IPS-15b (cell line): ENCODE results near the gene PTOV1.

ENCODE experiments used
- H3K27me3 ChIP-seq: one replicate; pipeline ENCODE4 v1.6.1; 2013; ENCODE audit warnings: low read length; ENCODE audit not compliant: control insufficient read depth, insufficient read depth
- H3K36me3 ChIP-seq: one replicate; pipeline ENCODE4 v1.6.1; 2013; ENCODE audit warnings: low read length; ENCODE audit not compliant: control insufficient read depth, insufficient read depth
- H3K4me1 ChIP-seq: one replicate; pipeline ENCODE4 v1.6.1; 2013; ENCODE audit warnings: mild to moderate bottlenecking, low read length; ENCODE audit not compliant: control insufficient read depth, insufficient read depth
- H3K4me3 ChIP-seq: one replicate; pipeline ENCODE4 v1.5.1; 2013; ENCODE audit warnings: low read depth, low read length
- H3K9ac ChIP-seq: one replicate; pipeline ENCODE4 v1.6.1; 2013; ENCODE audit warnings: low read depth, mild to moderate bottlenecking, low read length
- H3K9me3 ChIP-seq: one replicate; pipeline ENCODE4 v1.6.1; 2013; ENCODE audit warnings: mild to moderate bottlenecking, low read length; ENCODE audit not compliant: control insufficient read depth, insufficient read depth

PTOV1 gene

GRCh38 chr19:49892716-49893115 is 41.8 kb downstream of the PTOV1 start:
- Histone ChIP-seq H3K4me1 (peaks cover 4% of the 10 kb centered on the region), H3K4me3 (no peak overlapping the region), H3K36me3 (peaks cover 2% of the 10 kb centered on the region), H3K27me3 (peaks cover 2% of the 10 kb centered on the region), H3K9ac (no peak overlapping the region), H3K9me3 (no peaks in the 10 kb centered on the region)

- peaks cover under 1% of the 10 kb centered on the region for H3K36me3 ChIP-seq
- H3K9ac ChIP-seq = no peak overlapping the region
- no peak overlapping the region for H3K4me3 ChIP-seq
- H3K4me1 ChIP-seq = peaks cover 5% of the 10 kb centered on the region
- no peaks in the 10 kb centered on the region for H3K27me3 ChIP-seq
- H3K9me3 ChIP-seq = no peaks in the 10 kb centered on the region
Observed at GRCh38 chr19:49894011-49894664, 43.2 kb downstream of the PTOV1 start.

- no peaks in the 10 kb centered on the region for H3K27me3 ChIP-seq
- no peaks in the 10 kb centered on the region for H3K36me3 ChIP-seq
- H3K4me3 ChIP-seq = no peak overlapping the region
- no peaks in the 10 kb centered on the region for H3K9me3 ChIP-seq
- H3K9ac ChIP-seq = no peak overlapping the region
- H3K4me1 ChIP-seq = peaks cover 5% of the 10 kb centered on the region
Observed at GRCh38 chr19:49894879-49895565, 44.1 kb downstream of the PTOV1 start.

GRCh38 chr19:49895566-49896297 is 44.8 kb downstream of the PTOV1 start:
- H3K9ac ChIP-seq = no peak overlapping the region
- no peaks in the 10 kb centered on the region for H3K36me3 ChIP-seq

GRCh38 chr19:49896863-49897621 is 46.1 kb downstream of the PTOV1 start, which contains the start of gene IL4I1:
TSS of gene IL4I1 (minus strand) at chr19:49896887. CDS start at chr19:49896160, 727 bp downstream.
- no peaks in the 10 kb centered on the region for H3K9me3 ChIP-seq
- H3K36me3 ChIP-seq = no peaks in the 10 kb centered on the region
- H3K4me1 ChIP-seq = peaks cover 5% of the 10 kb centered on the region
- no peak within 1 kb of the TSS for H3K4me3 ChIP-seq
- H3K27me3 ChIP-seq = no peaks in the 10 kb centered on the region
- no peak within 1 kb of the TSS for H3K9ac ChIP-seq

More at GRCh38 chr19:49895566-49896297, 44.8 kb downstream of the PTOV1 start:
- Histone ChIP-seq H3K27me3 (no peaks in the 10 kb centered on the region), H3K9me3 (no peaks in the 10 kb centered on the region), H3K4me1 (peaks cover 5% of the 10 kb centered on the region), H3K4me3 (no peak overlapping the region)

- Histone ChIP-seq H3K4me1 (peaks cover 7% of the 10 kb centered on the region), H3K4me3 (no peak overlapping the region), H3K27me3 (no peaks in the 10 kb centered on the region), H3K36me3 (peaks cover 21% of the 10 kb centered on the region), H3K9ac (no peak overlapping the region), H3K9me3 (no peaks in the 10 kb centered on the region)
Observed at GRCh38 chr19:49904136-49904535, 53.2 kb downstream of the PTOV1 start.

GRCh38 chr19:49906879-49907564 is 56.1 kb downstream of the PTOV1 start:
- Histone ChIP-seq H3K4me3 (no peak overlapping the region), H3K4me1 (peaks cover 7% of the 10 kb centered on the region)

GRCh38 chr19:49907745-49908446 is 56.9 kb downstream of the PTOV1 start:
- no peaks in the 10 kb centered on the region for H3K9me3 ChIP-seq
- H3K36me3 ChIP-seq = peaks cover 44% of the 10 kb centered on the region
- H3K27me3 ChIP-seq = no peaks in the 10 kb centered on the region
- peaks cover 7% of the 10 kb centered on the region for H3K4me1 ChIP-seq
- H3K9ac ChIP-seq = peak overlapping the region; percentile 37
- no peak overlapping the region for H3K4me3 ChIP-seq

More at GRCh38 chr19:49906879-49907564, 56.1 kb downstream of the PTOV1 start:
- H3K27me3 ChIP-seq = no peaks in the 10 kb centered on the region
- H3K9ac ChIP-seq = no peak overlapping the region
- peaks cover 38% of the 10 kb centered on the region for H3K36me3 ChIP-seq
- H3K9me3 ChIP-seq = no peaks in the 10 kb centered on the region

GRCh38 chr19:49908480-49909420 is 57.8 kb downstream of the PTOV1 start:
- no peak overlapping the region for H3K9ac ChIP-seq
- H3K4me1 ChIP-seq = peaks cover 7% of the 10 kb centered on the region
- H3K36me3 ChIP-seq = peaks cover 46% of the 10 kb centered on the region
- H3K27me3 ChIP-seq = no peaks in the 10 kb centered on the region
- H3K4me3 ChIP-seq = no peak overlapping the region
- no peaks in the 10 kb centered on the region for H3K9me3 ChIP-seq

GRCh38 chr19:49910179-49910578 is 59.2 kb downstream of the PTOV1 start:
- H3K4me3 ChIP-seq = no peak overlapping the region
- no peak overlapping the region for H3K9ac ChIP-seq
- H3K36me3 ChIP-seq = peaks cover 52% of the 10 kb centered on the region
- H3K9me3 ChIP-seq = no peaks in the 10 kb centered on the region
- no peaks in the 10 kb centered on the region for H3K27me3 ChIP-seq
- peaks cover 7% of the 10 kb centered on the region for H3K4me1 ChIP-seq
